GM12864 (cell line): ENCODE data around the gene RNASE7.

Source experiments
- DNase-seq: peaks from one replicate; pipeline ENCODE4 v3.0.0-alpha.2; 2011; ENCODE audit warnings: low read depth
- H3K4me3 ChIP-seq: 2 replicates; pipeline ENCODE4 v1.5.1; 2011; ENCODE audit warnings: mild to moderate bottlenecking, low read depth, low read length, control low read depth
- CTCF ChIP-seq: IDR thresholded peaks from 2 replicates; pipeline ENCODE4 v1.5.1; 2011; ENCODE audit warnings: low read depth, mild to moderate bottlenecking, moderate library complexity, low read length, control low read depth, inconsistent platforms; ENCODE audit errors: missing control alignments

The RNASE7 gene

GRCh38 chr14:21053184-21054122, 11.3 kb downstream of the RNASE7 start:
- TF ChIP-seq CTCF: no peak
- DNase-seq: no peak
- H3K4me3 ChIP-seq: no peak overlapping the region

- DNase-seq: no peak
- H3K4me3 ChIP-seq: no peak overlapping the region
- no peak for TF ChIP-seq CTCF
Observed at GRCh38 chr14:21054123-21054767, 12.1 kb downstream of the RNASE7 start.

GRCh38 chr14:21054768-21055145, 12.6 kb downstream of the RNASE7 start:
- no peak for TF ChIP-seq CTCF
- no peak overlapping the region for H3K4me3 ChIP-seq

GRCh38 chr14:21055432-21056117, 13.4 kb downstream of the RNASE7 start:
- H3K4me3 ChIP-seq: no peak overlapping the region
- DNase-seq: no peak
- TF ChIP-seq CTCF: no peak

More at GRCh38 chr14:21054768-21055145, 12.6 kb downstream of the RNASE7 start:
- DNase-seq: no peak

- TF ChIP-seq CTCF: no peak
- no peak overlapping the region for H3K4me3 ChIP-seq
- no peak for DNase-seq
Observed at GRCh38 chr14:21056520-21057163, 14.5 kb downstream of the RNASE7 start.

- no peak within 1 kb of the TSS for H3K4me3 ChIP-seq
- no peak for TF ChIP-seq CTCF
- no peak for DNase-seq
Observed at GRCh38 chr14:21057803-21058675, 15.9 kb downstream of the RNASE7 start, which contains the start of gene RNASE8. TSS of gene RNASE8 (plus strand) at chr14:21057822. CDS start at chr14:21057893, 71 bp downstream.
